Measurements from ENCODE around the gene CCDC88B. TPM values are rescaled to one million over a fixed set of nuclear protein-coding genes. Genes with fewer than 3 reads are reported as not detected.

Gene CCDC88B
- total and polyA plus RNA-seq, 10 of the 15 experiments (the other 5 are each of a cell fraction or from before 2014, with no cell fraction given), result 0.24 to 66.0 (median 19.2) TPM

GRCh38 chr11:64330888-64331287, 9.1 kb upstream of the CCDC88B start:
- ATAC-seq (no peak), FAIRE-seq (no peak), DNase-seq (ENCODE audit: low read depth, low spot score) (no peak)
- CTCF ChIA-PET, result interaction anchor here (0.6 to 14.7 kb wide), 19 partner anchors 8 to 344 kb away, joined by 3 to 228 read pairs (median 8); partner anchors contain the start of genes CCDC88B, ESRRA, FERMT3 and PRDX5
- H4K20me1 ChIP-seq (ENCODE audit: control insufficient read depth, insufficient read depth), result no peaks in the 10 kb centered on the region
- SMC1A ChIA-PET (ENCODE audit: uncharacterized antibody, unreplicated experiment), result interaction anchor here (0.8 to 6.4 kb wide), 9 partner anchors 8 to 125 kb away, joined by 3 to 71 read pairs (median 5); partner anchors contain the start of genes ESRRA, FERMT3, PRDX5 and TRMT112
- H3K4me1 ChIP-seq (ENCODE audit: control insufficient read depth, insufficient read depth, low read length), result peaks cover 21% of the 10 kb centered on the region
- POLR2A ChIA-PET, result interaction anchor here (0.6 to 2.7 kb wide), 9 partner anchors 9 to 124 kb away, joined by 3 to 27 read pairs (median 5); partner anchors contain the start of genes CCDC88B, ESRRA, FERMT3 and FKBP2
- WGBS (ENCODE audit: insufficient coverage, insufficient replicate concordance, low lambda C conversion rate, missing lambda C conversion rate), result 95% methylated on average over 11 of the region's 11 CpGs
- no peak overlapping the region for H3K9ac ChIP-seq (ENCODE audit: control insufficient read depth, insufficient read depth, low read length)
- intact Hi-C loops (cut with micrococcal nuclease; ENCODE audit: unreplicated experiment) (loop anchor here (1.0 kb wide), 2 partner anchors 13 to 25 kb away; partner anchors contain the start of gene PRDX5), in situ Hi-C loops (cut with MboI) (no loop called here)
- no peaks in the 10 kb centered on the region for H3K79me2 ChIP-seq (ENCODE audit: control insufficient read depth, insufficient read depth, low read length)
- no peak overlapping the region for H3K27ac ChIP-seq (ENCODE audit: control insufficient read depth, insufficient read depth)
- RAD21 ChIA-PET (ENCODE audit: unreplicated experiment), result interaction anchor here (0.7 to 4.2 kb wide), 13 partner anchors 8 to 125 kb away, joined by 3 to 86 read pairs (median 6); partner anchors contain the start of genes CCDC88B, ESRRA, FERMT3 and PRDX5
- TF ChIP-seq NR2C1 (IDR thresholded peaks at IDR 0.05) (no peak), TAF1 (IDR thresholded peaks at IDR 0.05; ENCODE audit: borderline replicate concordance, low read depth, low read length) (no peak), SMAD5 (IDR thresholded peaks at IDR 0.05; ENCODE audit: low read depth) (no peak), ATF2 (IDR thresholded peaks at IDR 0.05; ENCODE audit: low read length) (no peak), CHD2 (IDR thresholded peaks at IDR 0.05; ENCODE audit: borderline replicate concordance, low read depth, low read length) (no peak), SREBF1 (IDR thresholded peaks at IDR 0.05; ENCODE audit: low read length) (no peak), ATF3 (IDR thresholded peaks at IDR 0.05; ENCODE audit: borderline replicate concordance, extremely low read depth, low read depth, low read length) (no peak), CHD1 (IDR thresholded peaks at IDR 0.05; ENCODE audit: low read depth, low read length) (no peak), CREB1 (IDR thresholded peaks at IDR 0.05; ENCODE audit: low read depth) (no peak), CEBPB (IDR thresholded peaks at IDR 0.05; ENCODE audit: borderline replicate concordance in 1 of 2, low read depth in 2 of 2, low read length in 2 of 2) (no peak), NFYA (IDR thresholded peaks at IDR 0.05; ENCODE audit: borderline replicate concordance, low read depth, low read length) (no peak), NR2F1 (conservative IDR thresholded peaks at IDR 0.05) (no peak), MYB (IDR thresholded peaks at IDR 0.05; ENCODE audit: borderline replicate concordance, low read depth, low read length) (no peak)
- TF ChIP-seq, protein P1, sequence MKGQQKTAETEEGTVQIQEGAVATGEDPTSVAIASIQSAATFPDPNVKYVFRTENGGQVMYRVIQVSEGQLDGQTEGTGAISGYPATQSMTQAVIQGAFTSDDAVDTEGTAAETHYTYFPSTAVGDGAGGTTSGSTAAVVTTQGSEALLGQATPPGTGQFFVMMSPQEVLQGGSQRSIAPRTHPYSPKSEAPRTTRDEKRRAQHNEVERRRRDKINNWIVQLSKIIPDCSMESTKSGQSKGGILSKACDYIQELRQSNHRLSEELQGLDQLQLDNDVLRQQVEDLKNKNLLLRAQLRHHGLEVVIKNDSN (IDR thresholded peaks at IDR 0.05; ENCODE audit: borderline replicate concordance, extremely low read length, insufficient read depth, low read depth, low read length), result no peak
- TF ChIP-seq, protein P2, sequence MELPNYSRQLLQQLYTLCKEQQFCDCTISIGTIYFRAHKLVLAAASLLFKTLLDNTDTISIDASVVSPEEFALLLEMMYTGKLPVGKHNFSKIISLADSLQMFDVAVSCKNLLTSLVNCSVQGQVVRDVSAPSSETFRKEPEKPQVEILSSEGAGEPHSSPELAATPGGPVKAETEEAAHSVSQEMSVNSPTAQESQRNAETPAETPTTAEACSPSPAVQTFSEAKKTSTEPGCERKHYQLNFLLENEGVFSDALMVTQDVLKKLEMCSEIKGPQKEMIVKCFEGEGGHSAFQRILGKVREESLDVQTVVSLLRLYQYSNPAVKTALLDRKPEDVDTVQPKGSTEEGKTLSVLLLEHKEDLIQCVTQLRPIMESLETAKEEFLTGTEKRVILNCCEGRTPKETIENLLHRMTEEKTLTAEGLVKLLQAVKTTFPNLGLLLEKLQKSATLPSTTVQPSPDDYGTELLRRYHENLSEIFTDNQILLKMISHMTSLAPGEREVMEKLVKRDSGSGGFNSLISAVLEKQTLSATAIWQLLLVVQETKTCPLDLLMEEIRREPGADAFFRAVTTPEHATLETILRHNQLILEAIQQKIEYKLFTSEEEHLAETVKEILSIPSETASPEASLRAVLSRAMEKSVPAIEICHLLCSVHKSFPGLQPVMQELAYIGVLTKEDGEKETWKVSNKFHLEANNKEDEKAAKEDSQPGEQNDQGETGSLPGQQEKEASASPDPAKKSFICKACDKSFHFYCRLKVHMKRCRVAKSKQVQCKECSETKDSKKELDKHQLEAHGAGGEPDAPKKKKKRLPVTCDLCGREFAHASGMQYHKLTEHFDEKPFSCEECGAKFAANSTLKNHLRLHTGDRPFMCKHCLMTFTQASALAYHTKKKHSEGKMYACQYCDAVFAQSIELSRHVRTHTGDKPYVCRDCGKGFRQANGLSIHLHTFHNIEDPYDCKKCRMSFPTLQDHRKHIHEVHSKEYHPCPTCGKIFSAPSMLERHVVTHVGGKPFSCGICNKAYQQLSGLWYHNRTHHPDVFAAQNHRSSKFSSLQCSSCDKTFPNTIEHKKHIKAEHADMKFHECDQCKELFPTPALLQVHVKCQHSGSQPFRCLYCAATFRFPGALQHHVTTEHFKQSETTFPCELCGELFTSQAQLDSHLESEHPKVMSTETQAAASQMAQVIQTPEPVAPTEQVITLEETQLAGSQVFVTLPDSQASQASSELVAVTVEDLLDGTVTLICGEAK (IDR thresholded peaks at IDR 0.05; ENCODE audit: borderline replicate concordance), result no peak
- no peak overlapping the region for H2AFZ ChIP-seq (ENCODE audit: control insufficient read depth, low read depth, low read length)
- no TSS peak for BruUV-seq (replicated peaks)
- no peaks in the 10 kb centered on the region for H3K27me3 ChIP-seq (replicated peaks in 1 of 2; ENCODE audit: control insufficient read depth in 2 of 2, insufficient read depth in 2 of 2, low read length in 1 of 2)
- no peak overlapping the region for H3K4me3 ChIP-seq
- H3K36me3 ChIP-seq (ENCODE audit: control insufficient read depth in 2 of 2, insufficient read depth in 2 of 2, low read length in 1 of 2), result no peaks in the 10 kb centered on the region
- H3K9me3 ChIP-seq (replicated peaks; ENCODE audit: control insufficient read depth, insufficient read depth, low read length), result no peaks in the 10 kb centered on the region; the same call in 2 of the 3 replicates
- H3K4me2 ChIP-seq (ENCODE audit: control insufficient read depth, insufficient read depth), result no peak overlapping the region
